Fibroblast of peridontal ligament (primary cell): ENCODE results near the gene ATG3.
"Not testable (repeated sequence)": the region's sequence is repeated elsewhere in the genome, so short reads cannot be mapped to it uniquely, and the experiment has no call there.

ENCODE experiments used
- DNase-seq: peaks from one replicate; pipeline ENCODE4 v3.0.0-alpha.2; 2010; ENCODE audit errors: extremely low read depth

Gene ATG3

GRCh38 chr3:112560721-112561483 lies 860 bp downstream of the ATG3 start:
- DNase-seq: peak; percentile 84

GRCh38 chr3:112560307-112560706 lies 1.5 kb downstream of the ATG3 start:
- DNase-seq: no peak

- no peak for DNase-seq
Observed at GRCh38 chr3:112557976-112558375, 3.8 kb downstream of the ATG3 start.

- no peak for DNase-seq
Observed at GRCh38 chr3:112555535-112556170, 6.1 kb downstream of the ATG3 start.

- DNase-seq: no peak
Observed at GRCh38 chr3:112550859-112551258, 10.9 kb downstream of the ATG3 start.

GRCh38 chr3:112546216-112546759 lies 15.5 kb downstream of the ATG3 start:
- DNase-seq: no peak

- no peak for DNase-seq
Observed at GRCh38 chr3:112539825-112540650, 21.7 kb downstream of the ATG3 start.

GRCh38 chr3:112531358-112531781 lies 30.4 kb downstream of the ATG3 start:
- peak; percentile 68 for DNase-seq

GRCh38 chr3:112530573-112530972 lies 31.2 kb downstream of the ATG3 start:
- DNase-seq: no peak

- not testable (repeated sequence) for DNase-seq
Observed at GRCh38 chr3:112524127-112524526, 37.6 kb downstream of the ATG3 start.

GRCh38 chr3:112519424-112520001 lies 42.2 kb downstream of the ATG3 start:
- peak; percentile 82 for DNase-seq

- not testable (repeated sequence) for DNase-seq
Observed at GRCh38 chr3:112518970-112519369, 42.8 kb downstream of the ATG3 start.

- DNase-seq: no peak
Observed at GRCh38 chr3:112514527-112515128, 47.1 kb downstream of the ATG3 start.

- no peak for DNase-seq
Observed at GRCh38 chr3:112512320-112512719, 49.4 kb downstream of the ATG3 start.

- no peak for DNase-seq
Observed at GRCh38 chr3:112508860-112509259, 52.9 kb downstream of the ATG3 start.

- no peak for DNase-seq
Observed at GRCh38 chr3:112508261-112508660, 53.5 kb downstream of the ATG3 start.

- no peak for DNase-seq
Observed at GRCh38 chr3:112505907-112506306, 55.9 kb downstream of the ATG3 start.

- no peak for DNase-seq
Observed at GRCh38 chr3:112504123-112504522, 57.6 kb downstream of the ATG3 start.

- no peak for DNase-seq
Observed at GRCh38 chr3:112503304-112503972, 58.3 kb downstream of the ATG3 start.

GRCh38 chr3:112500621-112501020 lies 61.1 kb downstream of the ATG3 start:
- no peak for DNase-seq
